GM08714 (cell line): Measurements from ENCODE around the gene SELENOH.
"Not testable (repeated sequence)": the region's sequence is repeated elsewhere in the genome, so short reads cannot be mapped to it uniquely, and the experiment has no call there.

Source experiments
- H3K4me3 ChIP-seq: fragments of 200-500 bp; sonication (Bioruptor generic); 2 replicates; pipeline ENCODE4 v1.5.1; 2014; ENCODE audit warnings: mild to moderate bottlenecking, low read length, inconsistent platforms
- ZNF274 ChIP-seq: IDR thresholded peaks from 2 replicates; pipeline ENCODE4 v1.6.1; 2012; ENCODE audit warnings: mild to moderate bottlenecking, low read depth, low read length

The SELENOH gene

GRCh38 chr11:57741132-57742086 is at the start of gene SELENOH:
Gene SELENOH, plus strand, starts transcription at chr11:57741491. Its CDS starts 105 bp downstream, at chr11:57741596.
- TF ChIP-seq ZNF274, result no peak
- H3K4me3 ChIP-seq, result peak within 1 kb of the TSS; percentile 71

DNA sequence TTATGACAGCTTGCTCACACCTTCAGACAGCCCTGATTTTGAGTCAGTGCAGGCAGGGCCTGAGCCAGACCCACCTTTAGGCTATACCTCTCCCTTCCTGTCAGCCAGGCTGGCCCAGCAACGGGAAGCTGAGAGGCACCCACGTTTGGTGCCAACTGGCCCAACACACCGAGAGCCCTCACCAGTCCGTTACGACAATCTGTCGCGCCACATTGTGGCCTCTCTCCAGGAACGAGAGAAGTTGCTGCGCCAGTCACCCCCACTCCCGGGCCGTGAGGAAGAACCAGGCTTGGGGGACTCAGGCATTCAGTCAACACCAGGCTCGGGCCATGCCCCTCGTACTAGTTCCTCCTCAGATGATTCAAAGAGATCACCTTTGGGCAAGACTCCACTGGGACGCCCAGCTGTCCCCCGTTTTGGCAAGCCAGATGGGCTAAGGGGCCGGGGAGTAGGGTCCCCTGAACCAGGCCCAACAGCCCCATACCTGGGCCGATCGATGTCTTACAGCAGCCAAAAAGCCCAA is 42.4 kb upstream of the SELENOH start:
- no peak for TF ChIP-seq ZNF274
- no peak overlapping the region for H3K4me3 ChIP-seq

DNA sequence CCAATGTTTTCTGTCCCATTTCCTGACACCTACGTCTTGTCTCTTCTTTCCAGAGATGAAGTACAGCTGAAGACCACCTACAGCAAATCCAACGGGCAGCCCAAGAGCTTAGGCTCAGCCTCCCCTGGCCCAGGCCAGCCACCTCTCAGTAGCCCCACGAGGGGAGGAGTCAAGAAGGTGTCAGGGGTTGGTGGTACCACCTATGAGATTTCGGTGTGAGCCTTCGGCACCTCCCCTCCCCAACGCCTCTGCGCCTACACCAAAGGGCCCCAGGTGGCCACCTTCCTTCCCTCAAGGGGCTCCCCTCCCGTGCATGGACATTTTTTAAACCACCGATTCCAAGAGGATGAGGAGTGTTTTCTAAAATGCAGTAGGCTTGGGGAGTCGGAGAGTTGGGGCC is 41.5 kb upstream of the SELENOH start:
- no peak overlapping the region for H3K4me3 ChIP-seq
- no peak for TF ChIP-seq ZNF274

DNA sequence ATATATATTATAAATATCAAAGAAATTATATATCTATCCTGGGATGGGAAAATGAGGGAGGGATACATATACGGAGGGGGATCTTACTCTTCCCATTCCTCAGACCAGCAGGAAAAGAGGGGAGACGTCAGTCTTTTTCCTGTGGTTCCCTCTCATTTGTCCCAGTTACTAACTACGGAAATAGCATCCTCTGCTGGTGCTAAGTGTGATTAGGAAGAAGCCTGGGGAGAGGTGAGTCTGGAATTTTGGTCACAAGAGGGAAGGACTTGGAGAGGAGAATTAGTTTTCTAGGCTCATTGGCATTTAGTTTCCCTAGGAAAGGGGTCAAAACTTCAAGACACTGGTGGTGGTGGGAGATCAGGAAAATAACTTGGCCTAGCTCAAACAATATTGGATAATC is 40.9 kb upstream of the SELENOH start:
- H3K4me3 ChIP-seq, result no peak overlapping the region
- TF ChIP-seq ZNF274, result no peak

DNA sequence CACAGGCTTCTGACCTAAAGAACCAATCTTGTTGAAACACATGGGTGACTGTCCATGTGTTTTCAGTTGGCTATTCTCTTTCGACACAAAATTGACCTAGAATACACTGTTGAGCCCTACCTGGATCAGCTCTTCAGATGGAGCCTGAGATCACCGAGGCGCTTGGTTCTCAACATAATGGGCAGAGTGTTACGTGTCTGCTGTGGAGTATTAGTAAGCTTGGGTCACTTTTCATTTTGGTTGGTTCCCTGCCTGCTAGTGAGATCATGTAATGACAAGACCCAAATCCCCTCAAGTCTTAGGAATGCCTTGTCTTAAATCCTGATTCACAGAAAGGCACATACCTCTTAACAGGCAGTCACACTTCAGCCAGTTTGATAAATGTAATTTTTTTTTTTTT is 38.0 kb upstream of the SELENOH start:
- TF ChIP-seq ZNF274, result no peak
- no peak overlapping the region for H3K4me3 ChIP-seq

GRCh38 chr11:57704932-57705331 is 36.4 kb upstream of the SELENOH start:
- TF ChIP-seq ZNF274, result no peak
- no peak overlapping the region for H3K4me3 ChIP-seq

DNA sequence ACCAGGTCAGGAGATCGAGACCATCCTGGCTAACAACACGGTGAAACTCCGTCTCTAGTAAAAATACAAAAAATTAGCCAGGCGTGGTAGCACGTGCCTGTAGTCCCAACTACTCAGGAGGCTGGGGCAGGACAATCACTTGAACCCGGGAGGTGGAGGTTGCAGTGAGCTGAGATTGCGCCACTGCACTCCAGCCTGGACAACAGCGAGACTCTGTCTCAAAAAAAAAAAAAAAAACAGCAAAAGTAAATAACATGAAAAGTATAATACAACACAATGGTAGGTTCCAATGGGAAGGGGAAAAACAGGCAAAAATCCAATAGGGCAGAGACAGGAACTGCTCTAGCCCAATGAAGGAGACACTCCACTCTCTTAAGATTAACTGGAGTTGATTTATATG is 35.9 kb upstream of the SELENOH start:
- H3K4me3 ChIP-seq, result not testable (repeated sequence)

DNA sequence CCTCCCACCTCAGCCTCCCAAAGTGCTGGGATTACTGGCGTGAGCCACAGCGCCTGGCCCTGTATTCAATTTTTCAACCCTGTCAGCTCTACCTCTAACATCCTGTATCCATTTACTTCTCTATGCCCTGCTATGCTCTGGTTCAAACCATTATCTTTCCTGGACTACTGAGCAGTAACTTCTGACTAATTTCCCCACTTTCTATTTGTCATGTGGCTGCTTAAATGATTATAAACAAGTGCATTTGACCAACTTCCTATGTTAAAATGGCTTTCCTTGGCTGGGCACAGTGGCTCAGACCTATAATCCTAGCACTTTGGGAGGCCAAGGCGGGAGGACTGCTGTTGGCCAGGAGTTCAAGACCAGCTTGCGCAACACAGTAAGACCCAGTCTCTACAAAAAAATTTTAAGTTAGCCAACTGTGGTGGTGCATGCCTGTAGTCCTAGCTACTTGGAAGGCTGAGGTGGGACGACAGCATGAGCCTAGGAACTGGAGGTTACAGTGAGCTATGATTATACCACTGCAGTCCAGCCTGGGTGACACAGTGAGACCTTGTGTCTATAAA is 31.4 kb upstream of the SELENOH start:
- TF ChIP-seq ZNF274, result no peak
- no peak overlapping the region for H3K4me3 ChIP-seq

DNA sequence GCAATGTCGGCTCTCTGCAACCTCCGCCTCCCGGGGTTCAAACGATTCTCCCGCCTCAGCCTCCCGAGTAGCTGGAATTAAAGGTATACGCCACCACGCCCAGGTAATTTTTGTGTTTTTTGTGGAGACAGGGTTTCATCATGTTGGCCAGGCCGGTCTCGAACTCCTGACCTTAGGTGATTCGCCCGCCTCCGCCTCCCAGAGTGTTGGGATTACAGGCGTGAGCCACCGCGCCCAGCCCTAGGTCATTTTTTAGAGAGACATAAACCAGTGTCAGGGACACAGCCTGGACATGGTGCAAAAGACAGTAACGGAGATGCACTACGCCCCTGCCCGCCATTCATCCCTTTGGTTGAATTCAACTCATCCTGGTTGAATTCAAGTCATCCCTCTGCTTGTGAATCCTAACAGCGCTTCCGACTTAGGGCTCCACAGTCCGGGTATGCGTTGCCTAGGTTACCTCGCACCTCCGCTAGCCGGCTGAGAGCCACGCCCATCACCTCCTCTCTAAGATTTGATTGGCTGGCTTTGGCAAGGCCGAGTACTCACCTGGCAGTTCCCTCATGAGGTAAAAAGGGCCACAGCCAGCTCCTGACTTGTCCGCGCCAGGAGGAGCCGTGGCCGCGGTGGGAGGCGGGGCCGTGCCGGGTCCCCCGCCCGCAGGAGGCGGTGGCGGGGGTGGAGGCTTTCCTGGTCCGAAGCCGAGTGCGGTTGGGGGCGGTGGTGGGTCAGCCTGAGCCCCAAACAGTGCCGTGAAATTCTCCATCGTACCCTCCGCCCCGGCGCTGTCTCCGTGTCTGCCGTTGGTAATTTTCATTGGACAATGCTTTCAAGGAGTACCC is 29.7 kb upstream of the SELENOH start, which contains the start of gene MED19:
MED19 (minus strand) TSS at position 802 of the 842 bp plus-strand sequence; CDS start at position 766, 36 bp downstream.
- TF ChIP-seq ZNF274, result no peak
- H3K4me3 ChIP-seq, result peak within 1 kb of the TSS; percentile 94

GRCh38 chr11:57712256-57713150 is 28.8 kb upstream of the SELENOH start, which contains the start of gene TMX2:
Gene TMX2, plus strand, starts transcription at chr11:57712593. Its CDS starts 26 bp downstream, at chr11:57712619.
- H3K4me3 ChIP-seq, result peak within 1 kb of the TSS; percentile 94
- no peak for TF ChIP-seq ZNF274

- peak overlapping the region; percentile 94 for H3K4me3 ChIP-seq
- TF ChIP-seq ZNF274, result no peak
Observed at GRCh38 chr11:57713835-57714234, 27.5 kb upstream of the SELENOH start.

DNA sequence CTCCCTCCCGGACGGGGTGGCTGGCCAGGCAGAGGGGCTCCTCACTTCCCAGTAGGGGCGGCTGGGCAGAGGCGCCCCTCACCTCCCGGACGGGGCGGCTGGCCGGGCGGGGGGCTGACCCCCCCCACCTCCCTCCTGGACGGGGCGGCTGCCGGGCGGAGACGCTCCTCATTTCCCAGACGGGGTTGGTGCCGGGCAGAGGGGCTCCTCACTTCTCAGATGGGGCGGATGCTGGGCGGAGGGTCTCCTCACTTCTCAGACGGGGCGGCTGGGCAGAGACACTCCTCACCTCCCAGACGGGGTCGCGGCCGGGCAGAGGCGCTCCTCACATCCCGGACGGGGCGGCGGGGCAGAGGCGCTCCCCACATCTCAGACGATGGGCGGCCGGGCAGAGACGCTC is 24.6 kb upstream of the SELENOH start:
- not testable (repeated sequence) for H3K4me3 ChIP-seq

GRCh38 chr11:57727185-57727584 is 14.1 kb upstream of the SELENOH start:
- H3K4me3 ChIP-seq, result no peak overlapping the region
- no peak for TF ChIP-seq ZNF274
